Measurements from ENCODE around the gene MEF2A.

GRCh38 chr15:99615460-99615859 is 49.7 kb downstream of the MEF2A start:
- no peak for TF ChIP-seq ZC3H10 (CRISPR knock-in tag; IDR thresholded peaks at IDR 0.05)
- TF ChIP-seq ZNF70 (CRISPR knock-in tag; IDR thresholded peaks at IDR 0.05) = no peak
- no peak for TF ChIP-seq TCF4 (CRISPR knock-in tag; IDR thresholded peaks at IDR 0.05; ENCODE audit: borderline replicate concordance)
- no peak for TF ChIP-seq ARNTL (CRISPR knock-in tag; IDR thresholded peaks at IDR 0.05; ENCODE audit: borderline replicate concordance, low read depth)
- no peak for TF ChIP-seq ESRRG (CRISPR knock-in tag; IDR thresholded peaks at IDR 0.05)
